ENCODE data around the gene PDLIM4.

GRCh38 chr5:132303589-132303988 lies 46.1 kb downstream of the PDLIM4 start:
- TF ChIP-seq POLR2A (IDR thresholded peaks at IDR 0.05) = no peak
- TF ChIP-seq, protein P1, sequence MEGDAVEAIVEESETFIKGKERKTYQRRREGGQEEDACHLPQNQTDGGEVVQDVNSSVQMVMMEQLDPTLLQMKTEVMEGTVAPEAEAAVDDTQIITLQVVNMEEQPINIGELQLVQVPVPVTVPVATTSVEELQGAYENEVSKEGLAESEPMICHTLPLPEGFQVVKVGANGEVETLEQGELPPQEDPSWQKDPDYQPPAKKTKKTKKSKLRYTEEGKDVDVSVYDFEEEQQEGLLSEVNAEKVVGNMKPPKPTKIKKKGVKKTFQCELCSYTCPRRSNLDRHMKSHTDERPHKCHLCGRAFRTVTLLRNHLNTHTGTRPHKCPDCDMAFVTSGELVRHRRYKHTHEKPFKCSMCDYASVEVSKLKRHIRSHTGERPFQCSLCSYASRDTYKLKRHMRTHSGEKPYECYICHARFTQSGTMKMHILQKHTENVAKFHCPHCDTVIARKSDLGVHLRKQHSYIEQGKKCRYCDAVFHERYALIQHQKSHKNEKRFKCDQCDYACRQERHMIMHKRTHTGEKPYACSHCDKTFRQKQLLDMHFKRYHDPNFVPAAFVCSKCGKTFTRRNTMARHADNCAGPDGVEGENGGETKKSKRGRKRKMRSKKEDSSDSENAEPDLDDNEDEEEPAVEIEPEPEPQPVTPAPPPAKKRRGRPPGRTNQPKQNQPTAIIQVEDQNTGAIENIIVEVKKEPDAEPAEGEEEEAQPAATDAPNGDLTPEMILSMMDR (IDR thresholded peaks at IDR 0.05) = no peak

Measured in prostate gland (tissue), 2 donors.